HG03139 (cell line): ENCODE results near the gene THADA.

Source experiments
- ATAC-seq: cut with Tn5 transposase; IDR thresholded peaks from one replicate; pipeline ENCODE4 v1.9.1; 2021; ENCODE audit not compliant: unreplicated experiment

THADA gene

DNA sequence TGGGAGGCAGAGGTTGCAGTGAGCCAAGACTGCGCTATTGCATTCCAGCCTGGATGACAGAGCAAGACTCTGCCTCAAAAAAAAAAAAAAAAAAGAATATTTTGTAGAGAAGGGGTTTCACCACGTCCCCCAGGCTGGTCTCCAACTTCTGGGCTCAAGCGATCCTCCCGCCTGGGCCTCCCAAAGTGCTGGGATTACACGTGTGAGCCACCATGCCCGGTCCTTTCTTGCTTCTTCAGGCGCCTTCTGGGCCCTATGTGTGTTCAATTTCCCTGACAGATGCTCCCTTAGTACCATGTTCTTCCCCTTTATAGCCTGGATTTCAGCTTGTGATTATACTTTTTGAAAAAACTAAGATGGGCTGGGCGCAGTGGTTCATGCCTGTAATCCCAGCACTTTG is 379.2 kb downstream of the THADA start:
- ATAC-seq: no peak

DNA sequence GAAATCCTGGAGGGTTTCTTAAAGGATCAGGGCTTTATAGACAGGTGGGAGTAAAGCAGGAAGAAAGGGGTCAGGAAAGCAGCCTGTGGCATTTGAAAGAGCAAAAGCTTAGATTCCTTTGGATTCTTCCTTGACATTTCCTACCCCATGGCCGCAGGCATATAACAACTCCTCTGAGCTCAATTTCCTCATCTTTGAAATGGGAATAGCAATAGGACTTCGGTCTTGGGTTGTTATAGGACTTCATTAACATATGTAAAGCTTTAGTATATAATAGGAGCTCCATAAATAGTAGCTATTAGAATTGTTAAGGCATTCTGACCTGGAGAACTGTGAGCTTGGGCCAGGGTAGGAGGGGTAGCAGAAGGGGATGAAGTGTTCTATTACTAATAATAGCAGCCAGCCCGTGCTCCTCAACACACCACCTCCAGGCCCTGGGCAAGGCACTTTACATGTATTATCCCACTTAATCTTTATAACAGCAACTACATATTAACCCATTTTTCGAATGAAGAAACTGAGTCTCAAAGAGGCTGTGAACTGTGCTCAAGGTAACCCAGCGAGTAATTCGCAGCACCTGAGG is 380.1 kb downstream of the THADA start:
- no peak for ATAC-seq

- no peak for ATAC-seq
Measured at GRCh38 chr2:43214253-43214652, 381.6 kb downstream of the THADA start.

GRCh38 chr2:43212931-43213330 is 382.9 kb downstream of the THADA start:
- ATAC-seq: no peak

GRCh38 chr2:43212216-43212835 is 383.5 kb downstream of the THADA start:
- ATAC-seq: no peak

- ATAC-seq: no peak
Measured at GRCh38 chr2:43210467-43211303, 385.2 kb downstream of the THADA start.

GRCh38 chr2:43210125-43210466 is 385.7 kb downstream of the THADA start:
- no peak for ATAC-seq

GRCh38 chr2:43209204-43209717 is 386.6 kb downstream of the THADA start:
- ATAC-seq: no peak

DNA sequence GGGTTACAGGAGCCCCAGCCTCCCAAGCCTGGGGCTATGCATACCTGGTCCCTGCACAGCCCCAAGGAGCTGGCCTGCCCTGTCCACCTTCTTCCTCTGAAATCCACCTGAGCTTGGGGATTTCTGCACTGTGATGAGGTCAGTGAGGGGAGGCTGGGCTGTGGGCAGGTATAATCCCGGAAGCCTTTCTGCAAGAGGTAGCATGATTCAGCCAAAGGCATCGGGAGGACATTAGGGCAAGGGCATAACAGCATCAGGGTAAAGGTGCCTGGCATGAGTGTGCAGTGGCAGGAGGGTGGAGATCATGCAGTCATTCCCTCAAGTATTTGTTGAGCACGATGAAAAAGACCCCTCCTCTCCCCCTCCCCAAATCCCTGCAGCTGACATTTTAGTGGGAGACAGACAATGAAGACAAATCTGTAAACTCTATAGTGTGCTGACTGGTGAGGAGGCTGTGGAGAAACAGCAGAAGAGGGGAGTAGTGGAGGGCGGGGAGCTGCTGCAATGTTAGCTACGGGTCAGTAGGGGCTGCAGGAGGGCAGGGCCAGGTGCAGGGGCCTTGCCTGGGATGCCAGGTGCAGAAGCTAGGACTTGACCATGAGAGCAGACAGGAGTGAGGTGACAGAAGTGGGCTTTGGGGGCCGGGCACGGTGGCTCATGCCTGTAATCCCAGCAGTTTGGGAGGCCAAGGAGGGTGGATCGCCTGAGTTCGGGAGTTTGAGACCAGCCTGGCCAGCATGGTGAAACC is 388.1 kb downstream of the THADA start:
- ATAC-seq: no peak

DNA sequence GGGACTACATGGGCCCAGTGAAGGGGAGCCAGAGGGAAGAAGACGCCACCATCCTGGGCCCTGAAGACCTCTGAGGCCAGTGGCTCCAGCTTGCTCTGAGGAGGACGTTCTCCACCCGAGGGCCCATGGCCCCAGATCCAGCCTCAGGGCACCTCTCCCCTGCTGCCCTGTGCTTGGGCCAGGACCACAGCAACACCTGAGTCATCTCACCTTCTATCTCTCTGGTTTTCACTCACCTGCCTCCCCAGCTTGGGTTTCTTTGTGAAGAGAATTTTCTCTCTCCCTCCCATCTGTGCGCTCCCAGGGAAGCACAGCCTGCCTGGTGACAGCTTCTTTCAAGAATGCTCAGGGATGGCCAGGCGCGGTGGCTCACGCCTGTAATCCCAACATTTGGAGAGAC is 389.2 kb downstream of the THADA start:
- ATAC-seq: no peak

DNA sequence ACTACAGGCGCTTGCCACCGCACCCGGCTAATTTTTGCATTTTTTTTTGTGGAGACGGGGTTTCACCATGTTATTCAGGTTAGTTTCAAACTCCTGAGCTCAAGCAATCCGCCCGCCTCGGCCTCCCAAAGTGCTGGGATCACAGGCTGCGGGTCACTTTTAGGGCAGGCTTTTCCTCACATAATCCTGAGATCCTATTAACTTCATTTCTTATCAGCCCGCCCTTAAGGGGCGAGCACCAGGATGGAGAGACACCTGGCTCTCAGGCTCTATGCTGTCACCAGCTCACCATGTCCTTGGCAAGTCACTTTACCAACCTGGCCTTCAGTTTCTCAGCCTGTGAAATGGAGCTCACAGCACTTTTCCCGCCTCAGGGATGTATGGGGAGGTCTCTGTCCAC is 392.5 kb downstream of the THADA start:
- no peak for ATAC-seq

GRCh38 chr2:43202289-43202688 is 393.5 kb downstream of the THADA start:
- no peak for ATAC-seq

DNA sequence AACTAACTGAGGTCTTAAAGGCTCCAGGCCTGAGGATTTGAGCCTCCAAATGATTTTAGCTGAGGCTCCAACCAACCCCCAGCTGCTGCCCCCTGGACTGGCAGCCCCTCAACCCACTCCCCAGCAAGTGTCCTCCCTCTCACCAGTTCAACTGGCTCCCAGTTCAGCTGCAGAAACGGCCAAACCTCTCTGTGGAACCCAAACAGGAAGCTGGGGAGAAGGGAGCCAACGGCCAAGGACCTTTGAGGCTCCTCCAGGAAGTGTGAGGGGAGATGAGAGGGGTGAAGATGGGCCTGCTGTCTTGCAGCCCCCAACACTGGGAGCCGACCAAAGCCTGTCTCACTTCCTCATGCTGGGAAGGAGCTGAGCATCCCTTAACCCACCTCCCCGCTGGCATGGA is 394.3 kb downstream of the THADA start:
- no peak for ATAC-seq

DNA sequence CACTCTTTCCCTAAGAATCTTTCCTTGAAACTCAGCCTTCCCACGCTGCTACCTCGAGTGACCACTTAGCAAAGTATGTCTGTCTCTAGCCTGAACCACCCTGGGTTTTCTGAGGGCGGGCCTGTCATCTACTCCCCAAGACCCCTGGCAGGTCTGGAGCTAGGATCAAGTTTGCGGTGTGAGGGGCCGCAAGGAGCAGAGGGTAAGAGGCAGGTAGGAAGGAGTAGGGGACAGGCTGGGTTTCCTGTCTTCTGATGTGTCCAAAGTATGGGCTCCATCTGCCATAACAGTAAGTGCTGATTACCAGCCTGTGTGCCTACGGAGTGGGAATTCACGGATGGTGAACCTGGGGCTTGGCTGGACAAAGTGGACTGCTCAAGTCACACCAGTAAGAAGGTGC is 394.8 kb downstream of the THADA start:
- no peak for ATAC-seq

- no peak for ATAC-seq
Measured at GRCh38 chr2:43199492-43200488, 396.0 kb downstream of the THADA start.

- ATAC-seq: no peak
Measured at GRCh38 chr2:43198263-43198662, 397.6 kb downstream of the THADA start.

DNA sequence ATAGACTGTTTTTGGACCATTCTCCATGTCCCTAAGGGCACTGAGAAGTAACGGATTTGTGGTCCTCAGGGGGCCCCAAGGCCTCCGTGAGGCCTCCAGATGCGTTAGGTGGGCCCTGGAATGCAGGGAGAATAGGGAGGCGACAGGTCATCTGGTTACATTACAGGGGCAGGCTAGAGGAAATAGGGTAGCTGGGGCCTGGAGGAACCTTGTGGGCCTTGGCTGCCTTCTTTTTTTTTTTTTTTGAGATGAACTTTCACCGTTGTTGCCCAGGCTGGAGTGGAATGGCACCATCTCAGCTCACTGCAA is 398.3 kb downstream of the THADA start:
- ATAC-seq: no peak

DNA sequence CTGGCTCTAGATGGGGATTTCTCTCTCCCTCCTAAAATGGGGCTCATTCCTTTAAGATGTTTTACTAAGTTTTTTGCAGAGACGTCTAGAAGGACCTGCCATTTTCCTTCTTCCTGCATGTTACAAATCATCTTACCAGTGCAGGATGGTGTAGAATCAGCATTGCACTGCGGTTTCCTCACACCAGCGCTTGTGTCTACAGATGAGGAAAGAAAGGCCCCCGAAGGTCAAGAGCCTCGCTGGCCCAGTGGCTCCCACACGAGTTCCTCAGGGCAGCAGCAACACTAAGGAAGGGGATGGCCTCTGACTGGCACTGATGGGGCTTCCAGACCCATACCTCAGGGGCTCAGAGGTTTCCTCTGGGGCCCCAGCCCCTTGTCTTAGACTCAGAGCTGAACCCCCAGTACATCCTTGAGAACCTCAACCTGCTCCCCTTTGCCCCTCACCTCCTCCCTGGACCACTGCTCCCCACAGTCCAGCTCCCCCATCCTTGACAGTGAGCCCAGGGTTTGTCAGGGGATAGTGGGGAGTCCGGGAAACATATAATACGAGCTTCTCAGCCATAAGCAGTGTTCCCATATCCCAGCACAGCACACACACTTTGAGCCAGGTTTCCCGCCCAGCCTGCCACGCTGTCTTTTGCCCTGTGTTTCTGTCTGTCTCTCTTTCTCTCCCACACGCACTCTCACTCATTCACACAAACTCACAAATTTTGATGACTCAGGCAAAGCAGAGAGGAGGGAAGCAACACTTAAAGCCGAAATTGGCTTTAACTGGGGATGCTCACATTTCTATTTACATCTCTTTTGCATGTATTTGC is 398.9 kb downstream of the THADA start:
- ATAC-seq: no peak

GRCh38 chr2:43194121-43194869 is 401.5 kb downstream of the THADA start:
- peak; percentile 42 for ATAC-seq
